Mucosa of descending colon (tissue), 3 donors: Measurements from ENCODE around the gene GPR78. TPM values are rescaled to one million over a fixed set of nuclear protein-coding genes. Genes with fewer than 3 reads are reported as not detected.

ENCODE experiments used
- ATAC-seq: fragments of 200-7000 bp; cut with Tn5 transposase; one replicate; pipeline ENCODE4 v1.9.1; 2020; ENCODE audit warnings: mild to moderate bottlenecking, moderate library complexity
- DNase-seq, 3 donors: peaks; one replicate each; pipeline ENCODE4 v3.0.0-alpha.2; 2020
- H3K36me3 ChIP-seq: fragments of 200-600 bp; one replicate; pipeline ENCODE4 v1.8.0; 2021; ENCODE audit warnings: low read depth, mild to moderate bottlenecking
- H3K4me1 ChIP-seq: fragments of 200-600 bp; one replicate; pipeline ENCODE4 v1.8.0; 2021; ENCODE audit warnings: low read depth, mild to moderate bottlenecking
- H3K4me3 ChIP-seq: fragments of 200-600 bp; one replicate; pipeline ENCODE4 v1.8.0; 2021; ENCODE audit warnings: mild to moderate bottlenecking
- H3K9me3 ChIP-seq: fragments of 200-600 bp; one replicate; pipeline ENCODE4 v1.8.0; 2021; ENCODE audit warnings: mild to moderate bottlenecking
- intact Hi-C, 2 donors: fragments of 100-400 bp; cut with DNase I in 1 of 2; cut with micrococcal nuclease in 1 of 2; formaldehyde crosslinking; loops; one replicate each; pipeline versions ENCODE4 v1.11.0 to v1.11.1; 2022; cut with DNase I, micrococcal nuclease
- total RNA-seq, 3 donors: library from RNA; stranded (reverse); fragmentation: NEBNext Ultra II Directional in 2 of 3; extraction: Animal tissue kit (Norgen Biotek cat#: 25700) in 2 of 3; gene quantifications; one replicate each; pipeline versions ENCODE4 v1.2.1 to v1.2.4, GENCODE V29; 2021 to 2023
- TF ChIP-seq, protein P1 (sequence below): fragments of 200-600 bp; IDR thresholded peaks from one replicate; pipeline ENCODE4 v1.8.0; 2022; ENCODE audit warnings: antibody characterized with exemption, mild to moderate bottlenecking
- donor health status: DM: no; HTN: no; CAD: no; lungs with moderate emphysema.
- donor health status: DM: no; HTN: no; CAD: no.
- donor health status: DM: no; HTN: yes; CAD: no.

GPR78 gene
- total RNA-seq, 3 donors from 2014 or later = 0.19 TPM; not detected in 2

- TF ChIP-seq, protein P1, sequence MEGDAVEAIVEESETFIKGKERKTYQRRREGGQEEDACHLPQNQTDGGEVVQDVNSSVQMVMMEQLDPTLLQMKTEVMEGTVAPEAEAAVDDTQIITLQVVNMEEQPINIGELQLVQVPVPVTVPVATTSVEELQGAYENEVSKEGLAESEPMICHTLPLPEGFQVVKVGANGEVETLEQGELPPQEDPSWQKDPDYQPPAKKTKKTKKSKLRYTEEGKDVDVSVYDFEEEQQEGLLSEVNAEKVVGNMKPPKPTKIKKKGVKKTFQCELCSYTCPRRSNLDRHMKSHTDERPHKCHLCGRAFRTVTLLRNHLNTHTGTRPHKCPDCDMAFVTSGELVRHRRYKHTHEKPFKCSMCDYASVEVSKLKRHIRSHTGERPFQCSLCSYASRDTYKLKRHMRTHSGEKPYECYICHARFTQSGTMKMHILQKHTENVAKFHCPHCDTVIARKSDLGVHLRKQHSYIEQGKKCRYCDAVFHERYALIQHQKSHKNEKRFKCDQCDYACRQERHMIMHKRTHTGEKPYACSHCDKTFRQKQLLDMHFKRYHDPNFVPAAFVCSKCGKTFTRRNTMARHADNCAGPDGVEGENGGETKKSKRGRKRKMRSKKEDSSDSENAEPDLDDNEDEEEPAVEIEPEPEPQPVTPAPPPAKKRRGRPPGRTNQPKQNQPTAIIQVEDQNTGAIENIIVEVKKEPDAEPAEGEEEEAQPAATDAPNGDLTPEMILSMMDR = no peak
- Histone ChIP-seq H3K9me3 (no peaks in the 10 kb centered on the region), H3K4me3 (no peak overlapping the region), H3K4me1 (no peaks in the 10 kb centered on the region), H3K36me3 (no peaks in the 10 kb centered on the region)
- DNase-seq = no peak
- ATAC-seq = no peak
- intact Hi-C loops = no loop called here
Measured at GRCh38 chr4:8600266-8600665, 20.1 kb downstream of the GPR78 start.

DNA sequence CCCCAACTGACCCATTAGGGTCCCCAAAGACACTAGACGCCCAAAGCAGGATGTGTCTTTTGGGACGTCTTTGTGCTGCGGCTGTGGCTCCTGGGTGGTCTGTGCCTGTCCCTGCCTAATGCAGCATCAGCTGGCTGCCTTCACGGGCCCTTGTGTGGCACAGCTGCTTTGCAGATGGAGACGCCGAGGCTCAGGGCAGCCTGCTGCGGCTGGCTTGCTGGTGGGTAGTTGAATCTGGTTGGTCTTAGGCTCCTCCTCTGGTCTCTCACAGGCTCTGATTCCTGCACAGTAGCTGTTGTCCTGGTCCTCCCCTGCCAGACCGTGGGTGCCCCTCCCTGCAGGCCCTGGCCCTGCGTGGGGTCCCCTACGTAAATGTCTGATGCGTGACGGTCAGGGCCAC is 20.5 kb downstream of the GPR78 start:
- Histone ChIP-seq H3K9me3 (no peaks in the 10 kb centered on the region), H3K36me3 (no peaks in the 10 kb centered on the region), H3K4me1 (no peaks in the 10 kb centered on the region), H3K4me3 (no peak overlapping the region)
- TF ChIP-seq, protein P1 = no peak
- DNase-seq (no peak), ATAC-seq (no peak)
- intact Hi-C loops = no loop called here

DNA sequence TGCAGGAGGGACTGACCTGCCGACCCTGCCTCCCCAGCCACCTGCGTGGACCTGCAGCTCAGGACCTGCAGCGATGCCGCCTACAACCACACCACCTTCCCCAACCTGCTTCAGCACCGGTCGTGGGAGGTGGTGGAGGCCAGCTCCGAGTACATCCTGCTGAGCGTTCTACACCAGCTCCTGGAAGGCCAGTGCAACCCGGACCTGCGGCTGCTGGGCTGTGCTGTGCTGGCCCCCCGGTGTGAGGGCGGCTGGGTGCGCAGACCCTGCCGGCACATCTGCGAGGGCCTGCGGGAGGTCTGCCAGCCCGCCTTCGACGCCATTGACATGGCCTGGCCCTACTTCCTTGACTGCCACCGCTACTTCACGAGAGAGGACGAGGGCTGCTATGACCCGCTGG is 20.9 kb downstream of the GPR78 start:
- H3K4me1 ChIP-seq = no peaks in the 10 kb centered on the region
- intact Hi-C loops = no loop called here
- H3K9me3 ChIP-seq = no peaks in the 10 kb centered on the region
- DNase-seq = no peak
- no peaks in the 10 kb centered on the region for H3K36me3 ChIP-seq
- TF ChIP-seq, protein P1 = no peak
- no peak overlapping the region for H3K4me3 ChIP-seq
- ATAC-seq = no peak

GRCh38 chr4:8601556-8601955 is 21.4 kb downstream of the GPR78 start:
- no peaks in the 10 kb centered on the region for H3K36me3 ChIP-seq
- no peak overlapping the region for H3K4me3 ChIP-seq
- TF ChIP-seq, protein P1 = no peak
- H3K9me3 ChIP-seq = no peaks in the 10 kb centered on the region
- no peaks in the 10 kb centered on the region for H3K4me1 ChIP-seq
- no peak for ATAC-seq
- no peak for DNase-seq
- intact Hi-C loops = no loop called here

- Histone ChIP-seq H3K9me3 (no peaks in the 10 kb centered on the region), H3K4me1 (no peaks in the 10 kb centered on the region), H3K4me3 (no peak overlapping the region), H3K36me3 (no peaks in the 10 kb centered on the region)
- DNase-seq (no peak), ATAC-seq (no peak)
- intact Hi-C loops = no loop called here
- TF ChIP-seq, protein P1 = no peak
Measured at GRCh38 chr4:8602686-8603430, 22.7 kb downstream of the GPR78 start.
